ENCODE results near the gene NINL. TPM values are rescaled to one million over a fixed set of nuclear protein-coding genes. Genes with fewer than 3 reads are reported as not detected.
A peak's percentile ranks its signal among the peaks of the same experiment; 100 is the strongest.
"Not testable (repeated sequence)": the region's sequence is repeated elsewhere in the genome, so short reads cannot be mapped to it uniquely, and the experiment has no call there.

The NINL gene
- total RNA-seq, 1 experiment from 2014 or later: 9.1 TPM

DNA sequence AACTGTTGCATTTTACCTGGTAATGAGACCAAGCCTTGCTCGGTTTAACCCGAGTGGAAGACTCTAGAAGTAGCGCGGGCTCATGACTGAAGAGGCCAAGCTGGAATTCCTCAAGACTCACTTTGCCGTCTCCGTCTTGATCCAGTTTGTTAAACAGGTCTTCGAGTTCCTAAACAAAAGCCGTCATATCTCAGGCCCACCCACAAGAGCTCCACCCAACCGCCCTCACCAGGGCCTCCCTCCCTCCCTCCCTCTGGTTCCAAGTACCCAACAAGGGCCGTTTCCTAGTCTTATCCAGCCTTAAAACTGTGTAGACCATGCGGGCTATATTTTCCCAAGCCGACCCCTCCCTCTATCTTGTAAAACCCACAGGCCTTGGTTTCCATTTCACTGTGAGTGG is 81.4 kb downstream of the NINL start:
- no peak for DNase-seq (ENCODE audit: low spot score)

DNA sequence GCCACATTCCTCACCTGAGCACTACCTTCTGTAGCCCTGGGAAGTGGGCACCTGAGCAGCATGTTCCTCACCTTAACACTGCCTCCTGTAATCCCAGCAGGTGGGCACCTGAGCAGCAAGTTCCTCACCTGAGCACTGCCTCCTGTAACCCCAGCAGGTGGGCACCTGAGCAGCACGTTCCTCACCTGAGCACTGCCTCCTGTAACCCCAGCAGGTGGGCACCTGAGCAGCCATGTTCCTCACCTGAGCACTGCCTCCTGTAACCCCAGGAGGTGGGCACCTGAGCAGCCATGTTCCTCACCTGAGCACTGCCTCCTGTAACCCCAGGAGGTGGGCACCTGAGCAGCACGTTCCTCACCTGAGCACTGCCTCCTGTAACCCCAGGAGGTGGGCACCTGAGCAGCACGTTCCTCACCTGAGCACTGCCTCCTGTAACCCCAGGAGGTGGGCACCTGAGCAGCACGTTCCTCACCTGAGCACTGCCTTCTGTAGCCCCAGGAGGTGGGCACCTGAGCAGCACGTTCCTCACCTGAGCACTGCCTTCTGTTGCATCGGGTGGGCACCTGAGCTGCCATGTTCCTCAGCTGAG is 82.2 kb downstream of the NINL start:
- not testable (repeated sequence) for DNase-seq (ENCODE audit: low spot score)

DNA sequence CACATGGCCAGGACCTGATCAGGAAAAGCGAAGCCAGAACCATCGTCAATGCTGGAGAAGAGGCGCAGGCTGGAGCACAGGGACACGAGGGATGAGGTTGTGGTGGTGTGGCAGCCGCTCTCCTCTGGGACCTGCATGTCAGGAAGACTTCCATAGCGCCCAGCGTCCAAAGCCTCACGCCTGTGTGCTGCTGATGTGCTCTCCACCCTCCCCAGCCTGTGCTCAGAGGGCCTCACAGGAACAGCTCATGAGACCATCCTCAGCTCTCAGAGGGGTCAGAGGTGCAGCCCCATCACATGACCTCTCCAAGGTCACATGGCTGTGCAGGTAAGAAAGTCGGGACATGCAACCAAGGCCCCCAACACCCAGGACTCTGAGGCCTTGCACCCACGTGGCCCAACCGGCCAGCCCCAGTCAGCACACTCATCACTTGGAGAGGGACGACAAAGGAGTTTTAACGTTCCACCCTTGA is 84.4 kb downstream of the NINL start:
- DNase-seq (ENCODE audit: low spot score): no peak

DNA sequence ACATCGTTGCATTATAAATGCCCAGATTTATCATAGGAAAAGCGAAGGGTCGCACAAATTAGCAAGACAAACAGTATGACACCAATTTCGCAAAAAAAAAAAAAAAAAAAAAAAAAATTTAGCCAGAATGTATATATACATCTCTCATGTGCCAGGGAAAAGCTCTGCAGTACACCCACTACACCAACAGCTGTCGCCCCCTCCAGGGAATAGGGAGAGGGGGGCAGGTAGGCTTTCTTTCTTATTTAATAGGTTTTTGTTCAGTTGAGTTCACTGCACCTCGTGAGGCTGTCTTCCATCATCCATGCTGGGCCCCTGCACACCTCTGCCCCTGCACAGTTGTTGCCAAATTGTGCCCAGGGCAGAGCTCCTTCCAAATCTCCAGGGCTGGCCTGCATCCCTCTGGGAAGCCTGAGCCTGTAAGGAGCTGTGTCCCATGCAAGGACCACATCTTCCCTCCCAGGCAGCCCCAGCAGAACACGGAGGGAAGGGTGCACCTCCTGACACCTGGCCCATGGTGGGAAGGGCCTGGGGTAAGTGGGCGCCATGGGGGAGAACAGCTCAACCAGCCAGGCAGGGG is 85.4 kb downstream of the NINL start:
- no peak for DNase-seq (ENCODE audit: low spot score)

DNA sequence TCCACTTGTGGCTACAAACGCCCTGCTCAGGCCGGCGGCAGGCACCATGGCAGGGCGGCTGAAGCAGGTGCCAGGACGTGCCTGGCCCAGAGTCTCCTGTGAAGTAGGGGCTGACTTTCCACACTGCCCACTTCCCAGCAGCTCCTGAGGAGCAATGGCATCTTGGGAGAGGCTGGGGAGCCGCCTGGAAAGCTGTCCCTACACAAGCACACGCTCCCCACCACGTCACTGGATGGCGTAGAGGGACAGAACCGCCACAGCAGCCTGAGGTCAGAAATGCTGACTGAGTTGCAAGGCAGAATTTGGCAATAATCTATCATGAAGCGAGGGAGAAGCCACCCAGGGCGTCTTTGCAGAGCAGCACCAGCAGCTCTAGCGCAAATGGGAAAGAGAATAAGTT is 86.3 kb downstream of the NINL start:
- DNase-seq (ENCODE audit: low spot score): no peak

DNA sequence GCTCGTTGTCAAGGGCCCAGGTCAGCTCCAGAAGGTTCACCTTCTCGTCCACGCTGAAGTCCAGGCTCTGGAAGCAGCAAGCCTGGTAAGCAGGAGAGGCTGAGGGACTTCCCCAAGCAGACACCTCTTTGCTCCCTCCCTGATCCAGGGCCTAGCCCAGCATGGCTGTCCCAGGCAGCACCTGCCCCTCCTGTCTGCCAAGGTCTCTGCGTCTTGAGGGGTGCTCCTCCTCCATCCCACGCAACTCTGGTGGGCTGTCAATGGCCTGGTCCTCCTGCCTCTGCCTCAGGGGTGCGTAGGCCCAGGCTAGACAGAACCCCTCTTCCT is 87.1 kb downstream of the NINL start:
- no peak for DNase-seq (ENCODE audit: low spot score)

DNA sequence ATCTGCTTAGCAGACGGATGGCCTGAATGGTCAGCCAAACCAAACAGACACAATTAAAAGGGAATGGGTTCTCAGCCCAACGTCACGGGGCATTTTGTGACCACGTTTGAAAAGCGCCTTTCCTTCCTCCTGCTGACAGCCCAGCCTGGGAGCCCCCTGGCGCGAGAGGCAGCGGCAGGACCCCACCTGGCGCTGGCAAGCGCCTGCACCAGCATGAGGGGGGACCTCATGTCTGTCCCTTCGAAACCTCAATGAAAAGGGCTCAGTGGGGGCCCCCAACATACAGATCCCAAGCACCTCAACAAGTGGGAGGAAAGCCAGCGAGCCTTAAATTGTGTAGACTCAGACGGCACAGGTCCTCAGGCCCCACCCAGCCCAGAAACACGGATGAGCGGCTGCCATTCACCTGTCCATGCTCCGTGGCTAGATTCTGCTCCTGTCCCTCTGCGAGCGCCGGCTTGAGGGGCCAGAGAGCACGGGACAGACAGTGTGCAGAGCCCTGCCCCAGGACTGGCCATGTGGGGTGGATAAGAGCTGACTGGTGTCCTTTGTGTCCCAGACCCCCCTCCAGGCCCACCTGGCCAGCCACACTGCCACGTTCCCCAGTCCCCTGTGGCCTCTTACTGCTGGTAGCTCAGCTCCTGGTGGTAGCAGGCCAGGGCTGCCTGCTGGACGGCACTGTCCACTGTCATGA is 87.6 kb downstream of the NINL start:
- no peak for DNase-seq (ENCODE audit: low spot score)

DNA sequence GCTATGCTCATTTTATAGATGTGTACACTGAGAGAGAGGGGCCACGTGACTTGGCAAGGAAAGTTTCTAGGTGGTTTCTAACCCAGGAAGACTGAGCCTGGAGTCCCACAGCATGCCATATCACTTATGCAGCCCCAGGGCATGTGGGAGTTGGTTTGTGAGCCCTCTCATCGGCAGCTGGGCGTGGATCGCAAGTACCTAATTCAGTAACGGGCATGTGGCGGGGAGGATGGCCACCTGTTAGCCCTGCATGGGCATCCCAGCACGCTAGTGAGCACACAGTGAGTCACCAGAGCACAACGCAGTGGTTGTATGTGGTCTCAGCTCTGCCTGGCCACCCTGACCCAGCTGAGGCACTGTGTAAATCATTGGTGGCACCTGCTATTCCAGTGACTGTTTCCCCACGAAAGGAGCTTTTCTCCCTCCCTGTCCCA is 88.3 kb downstream of the NINL start:
- DNase-seq (ENCODE audit: low spot score): peak; percentile 98

DNA sequence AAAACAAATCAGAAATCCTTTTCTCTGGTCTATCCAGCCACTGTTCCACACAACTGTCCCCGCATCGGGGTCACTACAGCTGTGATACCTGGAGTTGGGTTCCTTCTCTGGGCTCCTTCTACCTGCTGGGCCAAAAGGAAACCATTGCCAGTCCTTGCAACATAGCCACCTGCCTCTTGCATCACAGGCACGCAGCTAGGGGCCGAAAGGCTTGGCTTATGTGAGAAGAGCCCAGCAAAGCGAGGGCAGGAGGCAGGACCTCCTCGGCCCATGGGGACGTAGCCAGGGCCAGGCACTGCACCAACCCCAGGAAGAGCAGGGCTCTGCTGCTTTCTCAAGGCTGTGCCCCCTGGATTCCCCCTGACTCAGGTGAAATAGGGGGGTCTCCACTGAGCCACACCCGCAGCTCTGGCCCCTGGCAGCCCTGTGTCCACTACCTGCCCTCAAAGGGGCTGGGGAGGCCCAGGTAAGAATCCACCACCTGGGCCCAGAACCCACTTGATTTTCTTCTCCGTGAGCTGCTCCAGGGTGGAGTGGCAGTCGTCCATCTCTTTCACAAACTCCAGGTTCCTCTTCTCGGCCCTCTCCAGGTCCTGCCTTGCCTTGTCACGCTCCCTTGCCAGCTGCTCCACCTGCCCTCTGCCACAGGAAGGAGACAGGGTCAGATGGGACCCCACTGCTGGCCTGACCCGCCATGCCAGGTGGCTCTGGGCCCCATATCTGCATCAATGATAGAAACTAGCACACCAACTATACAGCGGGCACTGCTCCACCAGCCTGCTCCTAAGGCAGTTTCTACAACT is 89.0 kb downstream of the NINL start:
- no peak for DNase-seq (ENCODE audit: low spot score)

DNA sequence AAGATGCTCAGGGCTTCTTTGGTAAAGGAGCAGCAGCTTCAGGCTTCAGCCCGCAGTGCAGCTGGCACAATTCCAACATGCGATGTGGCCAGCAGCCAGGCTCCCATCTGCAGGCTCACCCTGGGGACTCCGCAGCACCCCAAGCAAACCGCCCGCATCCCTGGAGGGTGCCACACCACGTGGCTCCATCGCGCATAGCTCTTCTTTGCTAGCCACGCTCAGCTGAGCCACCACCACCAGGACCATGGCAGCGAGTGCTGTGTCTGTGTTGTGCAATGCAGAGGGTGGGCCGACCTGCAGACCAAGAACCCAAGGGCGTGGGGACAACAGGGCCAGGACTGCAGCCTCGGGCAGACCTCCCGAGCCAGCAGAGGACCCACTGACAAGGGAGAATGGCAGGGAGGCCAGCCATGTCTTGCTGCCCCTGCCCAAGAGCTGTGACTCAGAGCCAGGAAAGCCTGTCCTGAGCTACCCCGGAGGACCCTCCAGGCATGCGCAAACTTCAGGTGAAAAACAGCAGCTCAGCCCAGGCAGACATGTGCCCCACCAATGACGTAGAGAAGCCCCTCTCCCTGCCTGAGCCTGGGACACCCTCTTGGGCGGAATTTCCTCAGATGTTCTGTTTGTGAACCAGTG is 90.0 kb downstream of the NINL start:
- no peak for DNase-seq (ENCODE audit: low spot score)

DNA sequence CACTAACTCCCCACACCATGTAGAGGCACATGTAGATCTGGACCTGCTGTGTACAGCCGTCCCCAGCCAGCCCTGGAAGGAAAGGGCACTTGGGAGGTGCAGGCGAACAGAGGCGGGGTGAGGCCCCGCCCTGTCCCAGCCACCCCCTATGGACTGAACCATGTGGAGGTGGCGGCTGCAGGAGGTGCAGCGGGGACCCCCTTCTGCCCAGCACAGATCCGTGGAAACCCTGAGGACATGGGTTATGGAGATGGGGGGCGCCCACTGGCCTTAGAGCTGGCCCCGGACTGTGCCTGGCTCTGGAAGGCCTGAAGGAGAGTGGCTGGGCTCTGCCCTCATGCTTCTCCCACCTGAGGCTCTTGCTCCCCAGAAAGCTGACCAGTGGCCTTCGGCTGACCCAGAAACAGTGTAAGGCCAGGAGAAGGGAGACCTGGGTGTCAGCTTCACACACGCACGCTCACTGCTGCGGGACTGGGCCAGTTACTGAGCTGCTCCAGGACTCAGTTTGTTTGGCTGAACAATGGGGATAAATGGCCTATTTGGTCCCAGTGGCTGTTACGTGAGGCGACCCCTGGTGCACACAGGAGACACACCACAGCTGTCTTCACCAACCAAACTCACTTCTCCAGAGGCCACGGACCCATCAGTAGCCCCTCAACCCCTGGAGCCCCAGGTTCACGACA is 90.7 kb downstream of the NINL start:
- DNase-seq (ENCODE audit: low spot score): no peak

DNA sequence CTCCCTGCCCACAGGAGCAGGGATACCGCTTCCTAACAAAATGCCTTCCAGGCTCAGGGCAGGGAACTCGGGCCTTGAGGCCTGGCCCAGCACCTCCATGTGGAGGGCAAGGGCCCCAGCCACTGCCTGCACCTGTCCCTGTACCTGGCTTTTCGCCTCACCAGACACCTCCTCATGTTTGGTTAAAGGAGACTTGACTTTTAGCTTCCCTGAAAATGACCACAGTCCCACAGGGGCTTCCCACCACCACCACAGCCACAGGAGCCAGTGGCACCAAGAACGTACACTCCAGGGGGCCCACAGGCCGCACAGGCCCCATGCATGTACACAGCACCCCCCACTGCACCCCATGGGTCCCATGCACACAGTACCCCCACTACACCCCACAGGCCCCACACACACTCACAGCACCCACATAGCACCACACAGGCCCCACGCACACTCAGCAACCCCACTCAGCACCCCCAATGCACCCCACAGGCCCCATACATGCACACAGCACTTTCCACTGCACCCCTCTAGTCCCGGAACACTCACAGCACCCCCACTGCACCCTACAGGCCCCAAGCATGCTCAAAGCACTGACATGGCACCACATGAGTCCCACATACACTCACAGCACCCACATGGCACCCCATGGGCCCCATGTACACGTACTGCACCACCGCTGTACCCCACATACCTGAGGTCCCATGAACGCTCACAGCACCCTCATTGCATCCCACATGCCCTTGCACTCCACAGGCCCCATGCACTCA is 91.4 kb downstream of the NINL start:
- DNase-seq (ENCODE audit: low spot score): no peak

DNA sequence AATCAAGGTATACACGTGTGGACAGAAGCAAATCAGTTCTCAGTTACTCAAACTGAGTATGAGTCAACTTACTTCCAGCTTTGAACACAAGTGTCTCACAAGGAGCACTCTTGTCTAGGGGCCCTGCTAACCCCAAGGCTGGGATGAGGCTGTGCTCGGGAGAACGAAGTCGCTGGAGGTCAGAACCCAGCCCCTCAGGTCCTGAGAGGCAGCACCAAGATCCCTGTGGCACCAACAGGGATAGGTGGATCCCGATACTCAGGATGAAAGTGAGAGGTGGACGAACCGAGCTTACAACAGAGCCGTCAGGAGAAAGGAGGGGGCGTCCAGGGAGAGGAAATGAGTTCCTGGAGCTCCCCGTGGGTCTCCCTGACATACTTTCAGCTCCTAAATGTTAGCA is 92.2 kb downstream of the NINL start:
- DNase-seq (ENCODE audit: low spot score): no peak

DNA sequence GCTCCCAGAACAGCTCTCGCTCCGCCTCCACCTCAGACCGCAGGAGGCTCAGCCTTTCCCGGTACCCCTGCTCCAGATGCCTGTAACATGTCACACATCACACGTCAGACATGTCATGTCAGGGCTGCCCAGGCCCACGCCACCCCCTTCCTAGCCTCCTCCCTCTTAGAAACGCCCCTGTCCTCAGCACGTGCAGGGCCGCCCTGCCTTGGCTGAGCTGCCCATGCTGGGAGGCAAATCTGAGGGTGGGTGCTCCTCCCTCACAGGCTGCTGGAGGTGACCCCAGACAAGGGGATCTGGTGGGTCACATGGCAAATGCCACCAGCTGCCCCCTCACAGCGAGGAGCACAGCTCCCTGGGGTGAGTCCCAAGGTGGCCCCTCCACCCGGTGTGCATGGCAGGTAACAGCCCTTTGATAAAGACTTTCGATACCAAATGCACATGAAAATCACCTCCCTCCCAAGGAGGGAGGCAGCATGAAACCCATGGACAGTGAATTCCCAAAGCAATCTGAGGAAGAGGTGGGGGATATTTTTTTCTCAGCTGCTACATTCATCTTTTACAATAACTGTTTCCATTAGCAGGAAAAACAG is 93.8 kb downstream of the NINL start:
- DNase-seq (ENCODE audit: low spot score): no peak

DNA sequence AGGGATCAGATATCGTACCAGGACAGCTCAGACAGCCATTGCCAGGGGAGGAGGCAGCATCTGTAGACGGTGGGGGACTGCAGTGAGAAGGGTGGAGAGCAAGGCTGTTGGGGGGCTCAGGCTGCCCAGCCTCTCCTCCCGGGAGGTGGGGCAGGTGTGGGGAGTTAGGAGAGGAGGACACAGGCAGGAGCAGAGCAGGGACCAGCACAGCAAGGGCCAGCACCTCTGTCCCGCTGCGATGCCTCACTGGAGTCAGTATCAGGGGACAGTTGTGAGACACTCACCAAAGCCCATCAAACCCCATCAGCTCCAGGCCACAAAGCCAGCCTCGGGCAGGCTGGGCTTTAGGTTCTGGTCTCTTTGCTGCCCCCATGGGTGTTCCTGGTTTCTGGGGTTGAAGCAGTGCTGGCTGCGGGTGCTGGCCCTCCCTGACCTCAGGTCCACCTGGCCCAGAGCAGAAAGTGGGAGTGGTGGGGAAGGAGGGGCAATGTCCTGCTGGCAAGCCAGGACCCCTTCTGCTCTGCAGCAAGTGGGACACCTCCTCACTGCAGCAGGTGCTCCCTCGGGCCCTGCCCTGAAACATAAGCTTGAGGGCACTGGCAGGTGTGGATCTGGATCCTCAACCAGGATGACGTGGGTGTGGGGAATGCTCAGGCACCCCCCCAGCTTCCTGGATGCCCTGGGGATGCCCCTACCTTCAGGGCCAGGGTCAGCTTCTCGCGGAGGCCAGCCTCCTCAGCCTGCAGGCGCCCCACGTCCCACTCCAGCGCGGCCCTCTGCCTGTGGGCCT is 94.5 kb downstream of the NINL start:
- DNase-seq (ENCODE audit: low spot score): no peak

DNA sequence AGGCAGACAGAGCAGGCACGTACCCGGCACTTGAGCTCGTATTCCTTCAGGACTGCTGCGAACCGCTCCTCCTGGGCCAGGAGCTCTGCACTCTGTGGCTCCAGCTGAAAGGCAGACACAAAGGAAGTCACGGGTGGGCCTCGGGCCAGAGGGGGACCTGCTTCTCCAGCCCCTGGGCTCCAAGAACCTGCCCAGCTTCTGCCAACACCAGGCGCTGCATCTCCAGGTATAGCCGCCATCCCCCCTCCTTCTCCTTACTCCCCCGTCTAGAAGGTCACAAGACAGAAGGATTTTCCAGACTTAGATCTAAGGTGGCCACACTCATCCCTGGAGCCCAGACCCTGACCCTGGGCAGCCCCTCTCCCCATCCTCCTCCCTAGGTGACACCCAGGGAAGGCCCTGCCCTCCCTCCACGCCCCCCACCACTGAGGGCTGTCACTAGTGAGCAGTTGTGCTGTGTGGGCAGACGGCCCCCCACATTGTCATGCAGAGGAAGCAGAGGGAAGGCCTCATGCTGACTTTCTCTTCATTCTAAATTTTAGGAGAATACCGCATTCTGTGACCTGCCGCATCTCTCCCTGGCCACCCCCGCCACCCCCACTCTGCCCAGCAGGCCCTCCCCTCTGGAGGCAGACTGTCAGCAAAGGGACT is 96.0 kb downstream of the NINL start:
- DNase-seq (ENCODE audit: low spot score): no peak

DNA sequence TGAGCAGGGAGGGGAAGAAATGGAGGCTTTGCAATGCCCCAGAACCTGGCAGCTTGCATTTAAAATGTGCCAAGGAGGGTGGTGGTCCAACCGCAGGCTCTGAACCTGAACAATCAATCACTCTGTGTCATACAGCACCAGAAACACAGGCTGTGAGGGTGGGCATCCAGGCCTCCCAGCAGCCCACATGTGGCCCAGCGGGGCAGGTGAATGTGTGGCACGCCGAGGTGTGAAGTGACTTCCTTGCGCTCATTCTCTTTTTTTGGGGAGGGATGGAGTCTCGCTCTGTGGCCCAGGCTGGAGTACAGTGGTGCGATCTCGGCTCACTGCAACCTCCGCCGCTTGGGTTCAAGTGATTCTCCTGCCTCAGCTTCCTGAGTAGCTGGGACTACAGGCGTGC is 97.4 kb downstream of the NINL start:
- no peak for DNase-seq (ENCODE audit: low spot score)

DNA sequence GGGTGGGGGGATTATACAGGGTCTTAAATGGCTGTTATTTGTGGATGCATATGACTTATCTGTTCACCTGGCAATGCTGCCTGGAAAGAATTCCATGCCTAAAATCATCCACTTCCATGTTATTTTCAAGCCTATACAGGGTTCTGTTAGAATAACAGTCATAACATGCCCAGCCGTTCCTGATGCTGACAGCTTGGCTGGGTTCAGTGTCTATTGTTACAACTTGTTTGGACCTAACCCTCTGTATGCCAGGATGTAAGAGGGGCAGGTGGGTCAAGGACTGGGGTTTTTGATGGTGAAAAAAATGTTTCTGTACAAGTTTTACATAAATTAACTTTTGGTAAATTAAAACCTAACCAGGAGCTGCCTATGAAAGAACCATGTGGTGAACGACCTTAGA is 98.0 kb downstream of the NINL start:
- no peak for DNase-seq (ENCODE audit: low spot score)

DNA sequence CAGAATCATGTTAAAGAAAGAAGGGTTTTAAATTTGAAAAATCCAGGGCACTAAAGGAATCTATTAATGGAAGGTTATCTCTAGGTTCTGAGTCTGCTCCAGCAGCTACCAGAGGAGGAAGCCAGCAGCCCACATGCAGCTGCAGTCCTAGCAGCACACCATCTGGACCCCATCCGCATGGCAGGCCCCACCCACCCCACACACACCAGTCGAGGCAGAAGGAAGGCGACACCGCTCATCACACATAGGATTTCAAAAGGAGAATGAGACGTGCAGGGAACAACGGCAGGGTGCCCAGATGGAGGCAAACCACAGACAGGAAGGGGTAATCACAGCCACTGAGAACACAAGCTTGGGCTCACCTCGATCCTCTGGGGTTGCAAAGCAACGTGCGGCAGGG is 99.0 kb downstream of the NINL start:
- DNase-seq (ENCODE audit: low spot score): no peak

Data from A172 (cell line).